ENCODE measurements around the gene HCFC1.
"Not testable (repeated sequence)": the region's sequence is repeated elsewhere in the genome, so short reads cannot be mapped to it uniquely, and the experiment has no call there.

Gene HCFC1

GRCh38 chrX:154008521-154008920 lies 36.9 kb upstream of the HCFC1 start:
- DNase-seq (ENCODE audit: low read depth in 2 of 2): no peak

DNA sequence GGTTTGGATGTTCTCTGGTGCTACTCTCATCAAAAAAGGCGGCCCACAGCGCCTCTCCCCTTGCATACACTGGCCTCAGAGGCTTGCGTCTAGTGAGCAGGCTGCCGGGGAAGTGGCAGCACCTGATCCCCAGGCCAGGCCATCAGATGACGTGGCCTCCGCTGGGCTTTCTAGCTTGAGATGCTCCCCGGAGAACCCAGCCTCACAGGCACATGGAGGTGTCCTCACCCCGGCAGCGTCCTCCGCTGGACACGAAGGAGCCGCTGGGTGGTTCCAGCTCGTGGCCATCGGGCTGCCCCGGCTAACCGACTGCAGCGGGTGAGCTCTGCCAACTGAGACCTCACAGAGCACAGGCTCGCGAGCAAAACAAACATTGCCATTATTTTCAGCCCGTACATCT lies 35.3 kb upstream of the HCFC1 start:
- DNase-seq (ENCODE audit: low read depth in 2 of 2): no peak

- no peak for DNase-seq (ENCODE audit: low read depth in 2 of 2)
Measured at GRCh38 chrX:154004315-154004714, 32.7 kb upstream of the HCFC1 start.

DNA sequence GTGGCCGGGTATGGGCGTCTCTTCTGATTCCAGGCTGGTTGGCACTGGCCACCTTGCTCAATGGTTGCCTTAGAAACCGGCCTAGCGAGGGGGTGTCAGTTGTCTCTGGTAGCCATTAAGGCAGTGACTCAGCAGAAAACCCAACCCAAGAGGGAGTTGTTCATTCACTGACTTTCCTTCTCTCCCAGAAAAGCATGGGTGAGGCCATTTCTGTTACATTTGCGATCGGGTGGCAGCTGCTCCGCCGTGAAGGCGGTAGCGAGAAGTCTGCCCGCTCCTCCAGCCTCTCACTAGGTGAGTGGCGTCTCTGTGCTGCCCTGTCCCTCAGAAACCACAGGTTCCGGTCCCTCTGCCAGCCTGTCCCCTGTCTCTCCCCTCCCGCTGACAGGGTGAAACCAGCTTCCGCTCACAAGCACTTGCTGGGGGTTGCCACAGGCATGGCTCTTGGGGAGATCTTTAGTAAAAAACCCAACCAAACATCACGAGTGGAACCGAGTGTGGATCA lies 30.6 kb upstream of the HCFC1 start:
- DNase-seq (ENCODE audit: low read depth in 2 of 2): no peak

- no peak for DNase-seq (ENCODE audit: low read depth in 2 of 2)
Measured at GRCh38 chrX:154000051-154000450, 28.4 kb upstream of the HCFC1 start.

DNA sequence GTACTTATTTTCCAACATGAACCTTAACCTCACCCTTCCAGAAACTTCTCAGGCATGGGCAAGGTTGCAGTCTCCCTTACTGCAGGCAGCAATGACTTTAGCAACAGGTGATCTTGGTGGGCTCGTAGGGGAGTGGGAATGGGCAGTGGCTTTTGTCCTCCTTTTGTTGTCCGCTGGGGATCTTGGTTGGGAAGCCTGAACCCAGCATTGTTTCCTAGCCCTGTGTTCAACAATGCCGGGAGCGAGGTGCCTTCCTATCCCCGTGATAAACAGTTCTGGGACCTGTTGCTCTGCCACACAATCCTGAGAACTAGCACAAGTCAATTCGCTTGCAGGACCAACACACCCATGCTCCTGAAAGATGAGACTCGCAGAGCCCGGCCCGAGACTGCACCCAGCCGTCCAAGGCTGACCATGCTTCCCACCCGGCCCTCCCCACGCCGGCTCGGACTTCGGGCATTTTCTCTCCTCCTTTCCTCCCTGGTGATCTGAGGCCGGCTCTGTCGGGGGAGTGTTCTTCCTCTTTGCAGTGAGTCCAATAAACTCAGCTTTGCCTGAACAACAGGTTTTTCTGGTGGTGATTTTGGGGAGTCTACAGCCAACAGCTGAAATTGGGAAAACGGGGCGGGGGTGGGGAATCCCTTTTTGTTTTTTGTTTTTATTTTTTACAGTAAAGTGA lies 27.9 kb upstream of the HCFC1 start:
- no peak for DNase-seq (ENCODE audit: low read depth in 2 of 2)

DNA sequence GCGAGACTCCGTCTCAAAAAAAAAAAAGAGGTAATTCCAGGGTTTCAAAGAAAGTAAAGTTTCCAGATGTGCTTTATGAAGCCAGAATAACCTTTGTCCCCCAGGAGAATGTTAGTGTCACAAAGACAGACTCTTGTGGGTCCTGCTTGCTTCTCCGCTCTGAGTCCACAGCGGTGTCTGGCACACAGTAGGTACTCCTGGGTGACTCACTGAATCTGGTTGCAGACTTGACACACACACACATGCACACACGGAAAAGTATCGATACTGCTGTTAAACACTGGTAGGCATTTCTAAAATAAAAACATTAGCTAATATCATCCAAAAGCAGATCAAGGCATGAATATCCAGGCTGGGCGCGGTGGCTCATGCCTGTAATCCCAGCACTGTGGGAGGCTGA lies 23.9 kb upstream of the HCFC1 start:
- no peak for DNase-seq (ENCODE audit: low read depth in 2 of 2)

DNA sequence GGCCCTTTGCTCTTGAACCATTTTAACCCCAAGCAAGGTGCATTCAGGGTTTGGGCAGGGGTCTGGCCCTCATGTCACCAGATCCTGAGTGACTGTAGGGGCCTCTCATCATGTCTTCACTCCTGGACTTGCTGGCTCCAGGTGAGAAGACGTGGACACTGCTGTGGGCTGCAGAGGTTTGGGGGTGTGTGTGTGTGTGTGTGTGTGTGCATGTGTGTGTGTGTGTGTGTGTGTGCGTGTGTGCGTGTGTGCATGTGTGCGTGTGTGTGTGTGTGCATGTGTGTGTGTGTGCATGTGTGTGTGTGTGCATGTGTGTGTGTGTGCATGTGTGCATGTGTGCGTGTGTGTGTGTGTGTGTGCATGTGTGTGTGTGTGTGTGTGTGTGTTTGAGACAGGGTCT lies 22.8 kb upstream of the HCFC1 start:
- DNase-seq (ENCODE audit: low read depth in 2 of 2): not testable (repeated sequence)

DNA sequence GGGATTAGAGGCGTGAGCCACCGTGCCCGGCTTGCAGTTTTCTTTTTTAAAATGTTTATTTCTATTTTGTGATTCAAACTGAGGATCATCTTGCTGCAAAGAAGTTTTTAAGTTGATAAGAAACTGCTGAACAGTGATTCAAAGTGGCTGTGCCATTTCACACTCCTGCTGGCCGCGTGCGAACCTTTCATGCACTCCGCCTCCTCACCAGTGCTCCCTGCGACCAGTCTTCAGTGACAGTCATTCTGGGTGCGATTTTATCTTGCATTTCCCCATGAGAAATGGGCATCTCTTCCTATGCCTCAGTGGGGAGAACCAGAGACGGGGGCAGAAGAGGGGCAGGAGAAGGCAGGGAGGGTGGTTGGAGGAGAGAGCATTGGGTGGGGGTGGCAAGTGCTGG lies 22.4 kb upstream of the HCFC1 start:
- DNase-seq (ENCODE audit: low read depth in 2 of 2): no peak

DNA sequence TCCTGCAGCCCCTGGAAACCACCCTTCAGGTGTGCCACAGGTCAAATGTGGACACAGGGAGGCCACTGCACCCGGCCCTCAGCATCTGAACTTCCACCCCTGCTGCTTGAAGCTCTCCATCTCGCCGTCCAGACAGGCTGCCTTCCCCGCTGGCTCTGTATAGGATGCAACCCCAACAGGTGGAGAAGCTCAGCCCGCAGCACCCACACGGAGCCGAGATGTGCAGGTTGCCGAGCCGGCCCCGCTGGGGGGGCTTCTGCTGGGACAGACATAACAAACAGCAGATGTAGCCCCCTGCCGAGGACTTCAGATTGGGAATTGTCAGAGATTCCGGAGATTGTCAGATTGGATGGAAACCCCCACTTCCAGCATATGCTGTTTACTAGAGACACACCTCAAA lies 21.5 kb upstream of the HCFC1 start:
- DNase-seq (ENCODE audit: low read depth in 2 of 2): no peak

- no peak for DNase-seq (ENCODE audit: low read depth in 2 of 2)
Measured at GRCh38 chrX:153992180-153992579, 20.6 kb upstream of the HCFC1 start.

DNA sequence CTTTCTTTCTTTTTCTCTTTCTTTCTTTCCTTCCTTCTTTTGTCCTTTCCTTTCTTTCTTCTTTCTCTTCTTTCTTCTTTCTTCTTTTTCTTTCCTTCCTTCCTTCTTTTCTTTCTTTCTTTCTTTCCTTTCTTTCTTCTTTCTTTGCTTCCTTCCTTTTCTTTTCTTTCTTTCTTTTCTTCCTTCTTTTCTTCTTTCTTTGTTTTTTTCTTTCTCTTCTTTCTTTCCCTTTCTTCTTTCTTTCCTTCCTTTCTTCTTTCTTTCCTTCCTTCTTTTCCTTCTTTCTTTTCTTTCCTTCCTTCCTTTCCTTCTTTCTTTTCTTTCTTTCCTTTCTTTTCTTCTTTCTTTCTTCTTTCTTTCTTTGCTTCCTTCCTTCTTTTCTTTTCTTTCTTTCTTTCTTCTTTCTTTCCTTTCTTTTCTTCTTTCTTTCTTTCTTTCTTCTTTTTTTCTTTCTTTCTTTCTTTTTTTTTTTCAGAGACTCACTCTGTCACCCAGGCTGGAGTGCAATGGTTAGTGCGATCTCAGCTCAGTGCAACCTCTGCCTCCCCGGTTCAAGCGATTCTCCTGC lies 19.5 kb upstream of the HCFC1 start:
- DNase-seq (ENCODE audit: low read depth in 2 of 2): no peak

DNA sequence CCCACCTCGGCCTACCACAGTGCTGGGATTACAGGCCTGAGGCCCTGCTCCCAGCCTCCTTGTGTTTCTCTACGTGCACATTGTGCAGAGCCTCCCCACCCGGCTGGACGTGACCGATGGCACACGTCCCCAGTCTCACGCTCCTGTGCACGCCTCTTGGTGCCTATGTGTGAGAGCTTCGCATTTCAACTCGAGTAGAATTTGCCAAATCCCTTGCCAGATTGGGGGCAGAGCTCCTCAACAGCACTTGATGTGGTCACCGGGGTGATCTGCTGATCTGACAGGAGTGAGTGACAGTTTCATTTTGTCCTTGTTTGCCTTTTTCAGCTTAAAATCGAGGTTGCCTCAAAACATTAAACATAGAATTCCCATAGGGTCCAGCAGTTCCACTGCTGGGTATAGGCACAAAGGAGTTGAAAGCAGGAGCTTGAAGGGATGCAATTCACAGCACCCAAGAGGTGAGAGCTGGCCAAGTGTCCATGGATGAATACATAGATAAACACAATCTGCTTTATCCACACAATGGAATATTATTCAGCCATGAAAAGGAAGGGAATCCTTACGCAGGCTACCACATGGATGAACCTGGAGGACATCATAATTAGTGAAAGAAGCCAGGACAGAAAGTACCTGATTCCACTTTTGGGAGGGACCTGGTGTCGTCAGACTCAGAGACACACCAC lies 18.5 kb upstream of the HCFC1 start:
- DNase-seq (ENCODE audit: low read depth in 2 of 2): no peak

DNA sequence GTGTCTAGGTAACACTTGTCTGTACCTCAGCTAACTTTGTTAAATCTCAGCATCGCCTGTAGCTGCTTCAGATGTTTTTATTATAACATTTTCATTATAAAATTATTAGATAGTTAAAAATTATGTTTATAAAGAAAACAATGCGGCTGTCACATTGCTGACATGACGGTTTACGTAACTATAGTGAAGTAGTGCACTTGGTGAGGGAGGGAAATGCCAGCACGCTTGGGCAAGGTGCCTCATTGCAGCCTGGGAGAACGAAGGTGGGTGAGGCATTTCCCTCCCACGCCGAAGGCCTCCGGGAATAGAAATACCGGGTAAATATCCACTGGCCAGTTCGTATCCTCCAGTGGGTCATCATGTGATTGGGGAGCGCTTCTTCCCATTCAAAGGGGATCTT lies 16.9 kb upstream of the HCFC1 start:
- DNase-seq (ENCODE audit: low read depth in 2 of 2): no peak

- no peak for DNase-seq (ENCODE audit: low read depth in 2 of 2)
Measured at GRCh38 chrX:153984351-153985178, 12.9 kb upstream of the HCFC1 start.

GRCh38 chrX:153983321-153983801 lies 11.7 kb upstream of the HCFC1 start:
- no peak for DNase-seq (ENCODE audit: low read depth in 2 of 2)

GRCh38 chrX:153981771-153982533 lies 10.3 kb upstream of the HCFC1 start:
- peak in 1 of 2 donors; percentile 31 for DNase-seq (ENCODE audit: low read depth in 2 of 2)

- no peak for DNase-seq (ENCODE audit: low read depth in 2 of 2)
Measured at GRCh38 chrX:153981231-153981630, 9.6 kb upstream of the HCFC1 start.

DNA sequence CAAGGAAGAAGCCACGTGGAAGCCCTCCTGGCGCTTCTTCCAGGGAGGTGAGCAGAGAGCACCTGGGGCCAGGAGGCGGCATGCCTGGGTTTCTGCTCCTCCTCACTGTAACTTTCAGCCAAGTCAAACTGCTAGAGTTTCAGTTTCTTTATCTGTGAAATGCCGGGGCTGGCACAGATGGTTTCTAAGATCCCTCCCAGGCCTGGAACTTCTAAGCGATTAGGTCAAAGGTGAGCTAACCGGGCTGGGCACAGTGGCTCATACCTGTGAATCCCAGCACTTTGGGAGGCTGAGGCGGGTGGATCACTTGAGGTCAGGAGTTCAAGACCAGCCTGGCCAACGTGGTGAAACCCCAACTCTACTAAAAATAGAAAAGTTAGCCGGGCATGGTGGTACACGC lies 8.8 kb upstream of the HCFC1 start:
- DNase-seq (ENCODE audit: low read depth in 2 of 2): not testable (repeated sequence)

- no peak for DNase-seq (ENCODE audit: low read depth in 2 of 2)
Measured at GRCh38 chrX:153974726-153975286, 3.2 kb upstream of the HCFC1 start.
